Activated CD4-positive, alpha-beta T cell treated with anti-CD3 and anti-CD28 coated beads, Interleukin-2, amount 50 U/mL, for 4 hours (primary cell): ENCODE data around the gene ALDH3B1.
A peak's percentile ranks its signal among the peaks of the same experiment; 100 is the strongest.

Source experiments
- DNase-seq, 2 experiments: peaks; one replicate each; pipeline ENCODE4 v3.0.0-alpha.2; 2020

The ALDH3B1 gene

DNA sequence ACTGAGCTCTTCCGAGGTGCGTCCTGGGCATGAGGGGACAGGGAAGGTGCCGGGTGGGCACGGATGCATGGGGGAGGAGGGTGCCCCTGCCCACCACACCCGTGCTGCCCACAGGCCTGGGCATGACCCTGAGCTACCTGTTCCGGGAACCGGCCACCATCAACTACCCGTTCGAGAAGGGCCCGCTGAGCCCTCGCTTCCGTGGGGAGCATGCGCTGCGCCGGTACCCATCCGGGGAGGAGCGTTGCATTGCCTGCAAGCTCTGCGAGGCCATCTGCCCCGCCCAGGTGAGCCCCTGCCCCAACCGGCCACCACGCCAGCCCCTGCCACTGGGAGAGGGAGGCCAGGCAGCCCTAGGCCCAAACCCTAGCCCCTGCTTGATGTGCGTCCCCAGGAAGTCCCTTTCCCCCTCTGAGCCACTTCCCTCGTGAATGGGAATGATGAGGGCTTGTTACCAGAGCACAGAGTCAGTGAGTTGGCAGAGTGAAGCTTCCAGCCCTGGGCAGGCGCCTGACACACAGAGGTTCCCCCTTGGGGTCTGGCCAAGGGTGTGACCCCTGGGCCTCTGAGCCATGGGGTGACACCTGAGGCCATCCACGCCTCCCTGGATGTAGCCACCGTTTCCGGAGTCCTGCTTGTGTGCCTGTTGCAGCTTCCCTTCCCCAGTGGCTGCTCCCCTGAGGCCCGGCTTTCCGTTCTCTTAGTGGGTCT is 23.0 kb downstream of the ALDH3B1 start:
- DNase-seq = no peak

DNA sequence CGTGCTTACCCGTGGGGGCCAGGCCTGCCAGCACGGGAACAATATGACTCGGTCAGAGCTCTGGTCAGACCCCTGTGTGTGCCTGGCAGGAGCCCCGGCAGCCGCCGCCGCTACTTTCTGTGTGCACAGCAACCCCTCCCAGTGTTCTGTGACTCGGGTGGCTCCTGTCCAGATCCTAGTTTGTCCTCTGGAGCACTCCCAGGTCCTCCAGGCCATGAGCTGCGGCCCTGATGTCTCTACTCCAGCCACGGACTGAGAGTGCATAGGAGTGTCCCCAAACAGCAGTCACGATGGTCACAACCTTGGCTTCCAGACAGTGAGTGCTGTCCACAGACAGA is 23.6 kb downstream of the ALDH3B1 start:
- no peak for DNase-seq

DNA sequence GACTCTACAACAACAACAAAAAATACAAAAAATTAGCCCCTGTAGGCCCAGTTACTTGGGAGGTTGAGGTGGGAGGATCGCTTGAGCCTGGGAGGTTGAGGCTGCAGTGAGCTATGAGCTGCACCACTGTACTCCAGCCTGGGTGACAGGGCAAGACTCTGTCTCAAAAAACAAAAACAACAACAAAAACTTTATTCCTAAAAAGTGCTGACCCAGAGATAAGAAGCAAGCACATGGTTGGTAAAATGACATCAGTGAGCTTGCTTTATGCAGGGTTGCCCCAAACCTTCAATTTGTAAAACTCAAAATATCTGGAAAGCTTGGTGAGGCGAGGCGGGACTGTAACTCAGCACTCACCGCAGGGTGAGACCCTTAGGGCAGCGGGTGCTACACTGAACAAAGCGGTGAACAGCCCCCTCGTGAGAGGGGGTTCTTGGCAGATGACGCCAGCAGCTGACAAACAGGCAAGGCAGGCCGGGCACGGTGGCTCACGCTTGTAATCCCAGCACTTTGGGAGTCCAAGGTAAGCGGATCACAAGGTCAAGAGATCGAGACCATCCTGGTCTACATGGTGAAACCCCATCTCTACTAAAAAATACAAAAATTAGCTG is 25.2 kb downstream of the ALDH3B1 start:
- DNase-seq = no peak

DNA sequence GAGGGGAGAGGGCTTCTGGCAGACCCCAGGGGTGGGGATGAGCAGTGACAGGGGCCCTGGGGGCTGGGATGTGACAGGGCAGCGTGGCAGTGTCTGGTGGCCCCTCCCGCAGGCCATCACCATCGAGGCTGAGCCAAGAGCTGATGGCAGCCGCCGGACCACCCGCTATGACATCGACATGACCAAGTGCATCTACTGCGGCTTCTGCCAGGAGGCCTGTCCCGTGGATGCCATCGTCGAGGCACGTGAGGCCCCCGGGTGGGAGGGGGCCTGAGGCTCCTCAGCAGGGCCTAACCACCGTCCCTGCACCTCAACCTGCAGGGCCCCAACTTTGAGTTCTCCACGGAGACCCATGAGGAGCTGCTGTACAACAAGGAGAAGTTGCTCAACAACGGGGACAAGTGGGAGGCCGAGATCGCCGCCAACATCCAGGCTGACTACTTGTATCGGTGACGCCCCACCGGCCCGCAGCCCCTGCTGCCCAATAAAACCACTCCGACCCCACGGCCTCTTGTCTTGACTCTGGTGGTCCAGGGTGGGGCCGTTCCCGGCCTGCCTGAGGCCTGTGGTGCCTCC is 26.1 kb downstream of the ALDH3B1 start:
- no peak for DNase-seq

DNA sequence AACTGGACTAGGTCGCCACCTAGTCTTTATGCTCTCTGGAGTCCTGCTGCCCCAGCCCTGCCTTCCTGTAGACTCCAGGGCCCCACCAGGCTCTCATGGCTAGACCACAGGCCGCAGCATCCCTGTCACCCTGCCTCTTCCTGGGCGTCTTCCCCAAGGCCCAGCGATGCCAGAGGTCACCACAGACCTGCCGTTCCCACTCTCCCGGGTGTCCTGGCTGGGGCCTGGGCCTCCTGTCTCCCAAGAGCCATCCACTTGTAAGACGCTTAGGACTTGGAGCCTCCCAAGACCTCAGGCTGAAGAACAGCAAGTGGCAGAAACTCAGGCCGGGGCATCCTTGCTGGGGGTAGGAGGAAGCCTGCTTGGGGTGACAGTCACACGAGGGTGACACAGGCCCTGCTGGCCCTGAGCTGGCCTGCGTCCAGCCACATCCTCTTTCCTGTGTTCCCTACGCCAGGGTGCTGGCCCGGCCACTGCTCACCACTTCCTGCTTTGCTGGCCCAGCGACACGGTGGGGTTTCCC is 26.7 kb downstream of the ALDH3B1 start:
- no peak for DNase-seq

DNA sequence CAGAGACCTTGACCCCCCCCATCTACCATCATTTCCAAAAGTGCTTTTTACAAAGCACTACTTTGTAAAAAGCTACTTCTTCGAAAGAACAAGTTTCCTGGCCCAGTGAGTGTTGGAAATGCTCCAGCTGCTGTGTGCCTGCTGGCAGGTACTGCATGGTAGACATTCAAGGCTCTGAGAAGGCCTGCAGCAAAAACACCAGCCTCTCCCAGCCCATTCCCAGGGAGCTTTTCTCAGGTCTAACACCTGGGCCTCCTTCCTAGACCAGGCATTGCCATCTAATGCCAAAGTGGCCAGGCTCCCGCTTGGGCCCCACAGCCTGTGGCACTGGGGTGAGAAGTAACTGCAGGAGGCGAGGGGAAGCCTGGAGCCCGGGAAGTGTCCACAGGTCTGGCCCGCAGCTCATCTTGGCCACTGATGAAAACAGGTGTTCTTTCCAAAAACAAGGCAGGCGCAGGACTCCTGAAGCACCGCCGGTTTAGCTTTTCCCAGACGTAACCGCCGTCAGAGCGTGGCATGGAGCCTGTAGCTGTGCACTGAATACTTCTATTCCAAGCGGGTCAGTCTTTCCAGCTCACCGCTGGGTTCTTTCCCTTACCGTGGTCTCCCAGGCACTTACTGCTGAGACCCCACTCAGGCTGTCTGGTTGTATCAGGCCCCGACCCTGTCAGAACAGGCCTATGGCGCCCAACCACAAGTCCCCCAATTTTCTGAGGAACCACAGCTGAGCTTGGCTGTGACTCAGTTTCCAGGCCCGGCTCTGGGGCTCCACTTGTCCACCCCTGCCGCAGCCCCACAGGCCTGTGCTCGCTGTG is 27.5 kb downstream of the ALDH3B1 start:
- no peak for DNase-seq

DNA sequence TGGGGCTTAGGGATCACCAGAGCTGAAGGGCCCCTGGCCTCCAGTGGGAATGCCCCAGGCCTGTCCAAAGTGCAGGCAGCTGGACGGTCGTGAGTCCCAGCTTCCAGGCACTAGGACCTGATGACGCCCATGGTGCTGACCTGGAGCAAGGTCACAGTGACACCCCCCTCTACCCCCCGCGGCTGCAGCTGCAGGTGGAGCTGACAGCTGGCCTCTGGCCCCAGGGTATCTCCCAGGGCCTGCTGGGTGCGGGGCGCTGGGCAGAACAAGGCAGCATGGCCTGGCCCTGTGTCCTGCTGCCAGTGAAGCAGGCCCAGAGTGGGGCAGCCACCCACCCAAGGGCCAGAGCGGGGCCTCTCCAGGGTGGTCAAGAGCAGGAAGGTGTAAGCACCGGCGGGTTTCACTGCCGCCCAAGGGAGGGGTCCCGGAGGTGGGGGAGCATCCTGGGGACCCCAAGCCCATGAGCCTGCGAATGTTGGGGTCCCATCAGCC is 28.1 kb downstream of the ALDH3B1 start:
- DNase-seq = no peak

DNA sequence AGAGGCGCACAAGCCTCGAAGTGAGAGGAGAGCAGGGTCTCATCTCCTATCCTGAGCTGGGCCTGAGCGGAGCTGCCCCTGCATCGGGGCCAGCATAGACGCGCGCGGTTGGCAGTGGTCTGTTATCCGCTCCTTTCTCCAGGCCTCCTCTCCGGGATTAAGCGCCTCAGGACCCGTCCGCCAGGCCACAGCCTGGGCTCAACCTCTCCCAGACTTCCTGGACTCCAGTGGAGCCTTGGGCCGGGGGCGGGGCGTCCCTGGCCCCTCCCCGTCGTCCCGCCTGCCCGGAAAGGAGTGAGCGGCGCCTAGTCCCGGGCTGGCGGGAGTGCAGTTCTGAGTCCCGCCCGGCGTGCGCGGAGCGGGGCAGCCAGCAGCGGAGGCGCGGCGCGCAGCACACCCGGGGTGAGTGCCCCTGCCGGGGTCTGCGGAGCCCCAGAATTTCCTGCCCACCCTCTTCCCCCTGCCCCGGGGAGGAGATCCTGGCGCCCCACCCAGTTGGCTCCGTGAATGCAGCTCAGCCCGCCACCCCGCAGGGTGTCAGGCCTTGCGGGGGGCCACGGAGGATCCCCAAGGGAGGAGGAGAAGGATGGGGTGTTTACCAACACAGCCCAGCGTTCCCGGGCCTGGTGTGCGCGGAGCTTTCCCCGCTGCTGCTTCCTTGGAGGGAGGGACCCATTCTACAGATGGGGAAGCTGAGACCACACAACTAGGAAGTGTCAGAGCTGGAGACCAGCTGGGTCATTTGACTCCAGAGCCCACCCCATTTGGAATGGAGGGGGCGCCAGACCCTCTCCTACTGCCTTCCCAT is 28.8 kb downstream of the ALDH3B1 start, which contains the start of gene TCIRG1:
Gene TCIRG1 (plus strand): TSS at position 308 of the 808 bp plus-strand sequence. CDS start 2,247 bp downstream, outside the sequence.
- DNase-seq = peak; percentile 28 to 35

DNA sequence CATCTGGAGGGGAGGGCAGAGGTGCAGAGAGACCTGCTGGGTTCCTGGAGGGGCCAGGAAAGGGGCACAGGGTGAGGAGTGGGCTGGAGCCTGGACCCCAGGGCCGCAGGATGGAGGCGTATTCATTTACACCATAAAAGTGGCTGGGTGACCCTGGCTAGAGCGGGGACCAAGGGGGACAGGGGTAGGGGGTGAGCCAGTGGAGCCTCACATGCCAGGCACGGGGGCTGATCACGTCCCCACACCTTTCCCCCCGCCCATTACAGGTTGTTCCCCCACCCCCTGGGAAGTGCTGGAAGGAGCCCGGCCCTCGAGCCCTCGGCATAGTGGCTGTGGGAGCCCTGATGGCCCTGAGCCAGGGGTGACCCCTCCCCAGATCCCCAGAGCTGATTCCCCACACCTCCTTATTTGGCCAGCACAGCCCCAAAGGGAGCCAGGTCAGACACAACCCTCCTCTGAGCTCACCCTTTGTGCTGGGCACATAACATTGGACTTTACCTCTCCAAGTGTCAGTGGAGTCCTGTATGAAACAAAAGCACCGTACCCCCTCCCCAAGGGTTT is 29.5 kb downstream of the ALDH3B1 start:
- DNase-seq = no peak

DNA sequence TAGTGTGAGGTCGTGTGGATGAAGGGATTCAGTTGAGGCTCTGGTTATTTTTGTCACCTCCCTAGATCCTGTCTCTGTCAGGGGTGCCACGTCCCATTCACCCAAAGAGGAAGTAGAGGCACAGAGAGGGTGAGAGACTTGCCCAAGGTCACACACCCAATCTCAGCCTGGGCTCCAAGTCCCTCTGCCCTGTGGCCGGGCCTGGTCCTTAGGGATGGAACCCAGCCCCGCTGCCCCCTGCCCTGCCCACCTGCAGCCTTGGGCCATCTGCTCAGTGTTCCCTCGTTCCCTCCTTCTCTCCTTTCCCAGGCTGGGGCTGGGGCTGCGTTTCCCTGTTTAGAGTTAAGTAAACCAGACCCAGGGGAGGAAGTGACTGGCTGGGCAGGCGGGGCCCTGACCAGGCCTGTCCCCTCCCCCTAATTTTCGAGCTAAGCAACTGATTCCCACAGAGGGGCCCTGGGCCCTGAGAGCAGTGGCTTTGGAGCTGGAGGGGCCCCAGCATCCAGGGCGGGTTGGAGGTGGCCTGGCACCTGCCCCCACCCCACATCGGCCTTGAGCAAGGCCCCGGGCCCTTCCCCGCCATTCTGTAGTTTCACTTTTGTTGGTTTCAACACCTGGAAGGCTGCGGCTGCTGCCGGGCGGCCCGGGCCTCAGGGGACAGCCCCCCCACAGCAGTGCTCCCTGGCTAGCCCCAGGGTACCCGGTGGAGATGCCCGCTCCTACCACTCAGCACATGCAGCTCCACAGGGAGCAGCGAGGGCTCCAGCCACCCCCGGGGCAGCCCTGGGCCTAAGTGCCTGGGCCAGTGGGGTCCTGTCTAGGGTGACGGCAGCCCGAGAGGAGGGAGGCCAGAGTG is 30.2 kb downstream of the ALDH3B1 start:
- peak in 1 of 2 experiments; percentile 31 for DNase-seq

DNA sequence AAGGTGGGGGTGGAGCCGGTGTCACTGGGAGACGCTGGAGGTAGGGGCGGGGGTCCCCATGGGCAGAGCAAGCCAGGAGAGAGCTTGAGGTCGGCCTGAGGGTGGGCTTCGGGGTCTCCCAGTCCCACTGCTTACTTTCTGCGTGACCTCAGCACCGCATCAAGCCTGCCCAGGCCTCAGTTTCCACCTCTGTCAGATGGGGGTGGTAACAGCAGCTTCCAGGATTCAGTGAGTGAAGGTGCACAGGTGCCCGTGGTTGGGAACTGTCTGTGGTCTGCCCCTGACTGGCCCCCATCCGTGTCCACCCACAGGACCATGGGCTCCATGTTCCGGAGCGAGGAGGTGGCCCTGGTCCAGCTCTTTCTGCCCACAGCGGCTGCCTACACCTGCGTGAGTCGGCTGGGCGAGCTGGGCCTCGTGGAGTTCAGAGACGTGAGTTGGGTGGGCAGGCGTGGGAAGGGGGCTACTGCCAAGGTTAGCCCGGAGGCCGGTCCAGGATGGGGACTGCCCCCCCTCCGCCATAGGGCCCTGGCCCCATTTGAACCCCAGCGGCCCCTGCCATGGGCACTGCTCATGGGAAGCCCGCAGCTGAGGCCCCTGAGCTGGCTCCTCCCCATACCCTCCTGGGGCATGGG is 30.9 kb downstream of the ALDH3B1 start:
- DNase-seq = no peak

DNA sequence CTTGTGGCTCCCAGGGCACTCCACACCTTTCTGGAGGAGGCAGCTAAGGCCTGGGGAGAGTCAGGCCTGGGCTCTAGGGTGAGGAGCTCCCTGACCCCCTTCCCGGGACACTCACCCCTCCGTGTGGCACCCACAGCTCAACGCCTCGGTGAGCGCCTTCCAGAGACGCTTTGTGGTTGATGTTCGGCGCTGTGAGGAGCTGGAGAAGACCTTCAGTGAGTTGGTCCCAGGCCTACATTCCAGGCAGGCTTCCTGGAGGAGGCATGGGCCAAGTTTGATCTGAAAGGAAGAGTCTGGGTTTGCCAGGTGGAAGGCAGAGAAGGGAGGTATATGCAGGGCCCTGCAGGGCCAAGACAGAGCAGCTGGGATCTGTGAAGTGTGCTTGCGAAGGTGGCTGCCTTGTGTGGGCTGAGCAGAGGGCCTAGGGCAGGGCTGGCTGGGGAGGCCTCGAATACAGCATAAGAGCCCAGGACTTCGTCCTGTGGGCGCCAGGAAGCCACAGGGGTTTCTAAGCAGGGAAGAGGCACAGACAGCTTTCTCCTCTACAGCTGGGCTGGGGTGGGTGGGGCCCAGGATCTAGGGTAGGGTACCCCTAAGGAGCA is 31.6 kb downstream of the ALDH3B1 start:
- DNase-seq = no peak

DNA sequence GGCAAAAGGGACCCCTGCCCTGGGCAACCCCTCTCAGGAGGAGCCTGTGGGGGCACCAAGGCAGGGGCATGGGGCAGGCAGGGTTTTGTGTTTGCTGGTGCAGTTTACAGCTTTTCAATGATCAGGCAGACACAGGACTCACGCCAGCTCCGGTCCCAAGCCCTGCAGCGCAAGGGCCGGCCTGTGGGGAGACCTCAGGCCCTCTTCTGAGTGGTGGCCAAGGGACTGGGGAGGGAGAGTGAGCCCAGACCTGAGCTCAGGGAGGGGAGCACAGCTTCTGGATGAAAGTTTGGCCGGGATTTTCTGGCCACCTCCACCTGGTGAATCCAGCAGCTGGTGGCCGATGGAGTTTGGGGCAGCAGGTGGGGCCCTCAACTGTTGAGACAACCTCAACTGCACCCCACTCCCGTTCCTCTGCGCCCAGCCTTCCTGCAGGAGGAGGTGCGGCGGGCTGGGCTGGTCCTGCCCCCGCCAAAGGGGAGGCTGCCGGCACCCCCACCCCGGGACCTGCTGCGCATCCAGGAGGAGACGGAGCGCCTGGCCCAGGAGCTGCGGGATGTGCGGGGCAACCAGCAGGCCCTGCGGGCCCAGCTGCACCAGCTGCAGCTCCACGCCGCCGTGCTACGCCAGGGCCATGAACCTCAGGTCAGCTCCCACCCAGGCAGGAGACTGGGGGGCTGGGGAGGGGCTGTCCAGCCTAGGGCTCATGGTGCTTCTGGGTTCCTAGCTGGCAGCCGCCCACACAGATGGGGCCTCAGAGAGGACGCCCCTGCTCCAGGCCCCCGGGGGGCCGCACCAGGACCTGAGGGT is 32.3 kb downstream of the ALDH3B1 start:
- DNase-seq = no peak

DNA sequence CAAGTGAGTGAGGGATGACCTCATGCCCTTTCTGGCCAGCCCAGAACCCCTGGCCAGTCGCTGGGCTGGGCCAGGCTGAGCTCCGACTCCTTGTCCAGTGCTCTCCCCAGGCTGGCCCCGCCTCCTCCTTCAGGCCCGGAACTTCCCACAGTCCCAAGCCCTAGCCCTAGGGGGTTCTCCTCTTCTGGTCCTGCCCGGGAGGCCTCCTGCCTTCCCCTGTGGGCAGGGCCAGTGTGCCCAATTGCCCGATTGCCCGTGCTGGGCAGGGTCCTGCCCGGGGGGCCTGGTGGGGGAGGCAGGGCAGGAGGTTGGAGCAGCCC is 32.9 kb downstream of the ALDH3B1 start:
- DNase-seq = no peak

DNA sequence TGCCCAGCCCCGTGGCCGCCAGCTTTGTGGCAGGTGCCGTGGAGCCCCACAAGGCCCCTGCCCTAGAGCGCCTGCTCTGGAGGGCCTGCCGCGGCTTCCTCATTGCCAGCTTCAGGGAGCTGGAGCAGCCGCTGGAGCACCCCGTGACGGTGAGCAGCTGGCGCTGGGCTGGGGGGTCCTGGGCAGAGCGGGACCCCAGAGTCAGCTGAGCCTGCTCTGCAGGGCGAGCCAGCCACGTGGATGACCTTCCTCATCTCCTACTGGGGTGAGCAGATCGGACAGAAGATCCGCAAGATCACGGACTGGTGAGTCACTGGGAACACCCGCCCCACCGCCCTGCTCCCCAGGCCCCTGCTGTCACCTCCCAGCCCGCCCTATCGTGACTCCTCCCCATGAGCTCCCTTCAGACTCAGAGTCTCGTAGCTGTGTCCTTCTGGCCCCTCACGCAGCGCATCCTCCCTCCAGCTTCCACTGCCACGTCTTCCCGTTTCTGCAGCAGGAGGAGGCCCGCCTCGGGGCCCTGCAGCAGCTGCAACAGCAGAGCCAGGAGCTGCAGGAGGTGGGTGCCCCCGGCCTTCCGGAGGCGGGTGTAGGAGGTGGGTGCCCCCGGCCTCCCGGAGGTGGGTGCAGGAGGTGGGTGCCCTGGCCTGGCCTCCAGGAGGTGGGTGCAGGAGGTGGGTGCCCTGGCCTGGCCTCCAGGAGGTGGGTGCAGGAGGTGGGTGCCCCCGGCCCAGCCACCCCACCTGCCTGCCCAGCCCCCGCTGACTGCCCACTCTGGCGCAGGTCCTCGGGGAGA is 33.4 kb downstream of the ALDH3B1 start:
- no peak for DNase-seq

DNA sequence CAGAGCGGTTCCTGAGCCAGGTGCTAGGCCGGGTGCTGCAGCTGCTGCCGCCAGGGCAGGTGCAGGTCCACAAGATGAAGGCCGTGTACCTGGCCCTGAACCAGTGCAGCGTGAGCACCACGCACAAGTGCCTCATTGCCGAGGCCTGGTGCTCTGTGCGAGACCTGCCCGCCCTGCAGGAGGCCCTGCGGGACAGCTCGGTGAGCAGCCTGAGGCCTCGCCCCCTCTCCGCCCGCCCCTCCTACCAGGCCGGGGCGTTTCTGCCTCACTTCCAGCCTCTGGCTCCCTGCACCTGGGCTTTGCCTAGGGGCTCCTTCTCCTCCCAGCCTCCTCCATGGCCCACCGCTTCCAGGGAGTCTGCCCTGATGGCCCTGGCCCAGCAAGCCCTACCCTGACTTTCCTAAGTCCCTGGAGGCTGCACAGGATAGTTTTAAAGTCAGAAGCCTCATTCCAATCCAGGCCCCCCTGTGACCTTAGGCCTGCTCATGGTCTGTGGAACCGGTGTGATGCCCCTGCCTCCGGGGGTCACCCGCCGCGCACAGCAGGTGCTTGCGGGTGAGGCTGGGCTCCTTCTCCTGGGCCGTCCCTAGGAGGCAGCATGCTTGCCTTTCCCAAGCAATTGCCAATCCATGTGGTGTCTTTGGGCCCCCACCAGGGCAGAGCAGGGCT is 34.2 kb downstream of the ALDH3B1 start:
- DNase-seq = no peak

DNA sequence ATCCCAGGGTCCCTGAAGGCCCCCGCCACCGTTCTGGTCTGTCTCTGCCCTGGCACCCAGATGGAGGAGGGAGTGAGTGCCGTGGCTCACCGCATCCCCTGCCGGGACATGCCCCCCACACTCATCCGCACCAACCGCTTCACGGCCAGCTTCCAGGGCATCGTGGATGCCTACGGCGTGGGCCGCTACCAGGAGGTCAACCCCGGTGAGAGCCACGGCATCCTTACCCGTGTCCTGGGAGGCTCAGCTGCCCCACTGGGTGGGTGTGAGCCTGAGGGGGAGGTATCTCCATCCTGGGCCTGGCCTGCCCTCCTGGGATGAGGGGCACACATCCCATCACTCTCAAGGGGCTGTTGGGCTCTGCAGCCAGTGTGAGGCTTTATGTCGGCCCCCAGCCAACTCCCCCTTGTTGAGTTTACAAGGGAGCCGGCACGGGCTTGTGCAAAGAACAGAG is 34.8 kb downstream of the ALDH3B1 start:
- no peak for DNase-seq
